Activated CD8-positive, alpha-beta memory T cell treated with anti-CD3 and anti-CD28 coated beads for 24 hours (primary cell): ENCODE data around the gene TNFRSF9.

ENCODE experiments used
- DNase-seq: peaks from one replicate; pipeline ENCODE4 v3.0.0-alpha.2; 2020

The TNFRSF9 gene

GRCh38 chr1:7869136-7869920 is 71.3 kb downstream of the TNFRSF9 start:
- DNase-seq: no peak

DNA sequence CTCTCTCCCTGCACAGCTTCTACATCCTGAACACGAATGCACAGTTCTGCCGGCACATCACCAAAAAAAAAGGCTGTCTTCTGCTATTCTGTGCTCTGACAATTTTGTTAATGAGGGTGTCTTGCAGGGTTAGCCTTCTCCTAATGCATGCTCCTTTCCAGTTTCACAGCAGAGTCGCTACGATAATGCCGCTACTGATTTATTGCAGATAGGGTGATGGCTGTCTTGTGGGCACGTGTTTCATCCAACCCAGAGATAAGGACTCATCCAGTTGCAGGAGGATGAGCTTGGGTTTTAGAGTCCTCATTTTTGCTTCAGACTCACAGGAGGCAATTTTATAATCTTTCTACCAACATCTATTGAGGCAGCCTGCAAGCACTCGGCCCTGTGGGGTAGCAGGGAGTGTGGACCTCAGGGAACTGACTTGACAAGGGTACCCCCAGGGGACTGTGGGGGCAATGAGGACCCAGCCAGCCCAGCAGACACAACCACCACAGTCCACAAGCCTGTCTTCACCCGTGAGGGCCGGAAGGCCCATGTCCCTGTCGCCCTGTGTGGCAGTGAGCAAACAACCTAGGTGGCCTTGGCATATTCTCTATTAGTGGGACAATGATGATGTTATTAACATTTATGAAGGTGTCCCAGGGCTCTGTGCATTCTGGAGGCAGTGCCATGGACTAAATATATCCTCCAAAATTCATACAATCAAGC is 72.4 kb downstream of the TNFRSF9 start:
- DNase-seq: no peak

GRCh38 chr1:7865978-7866377 is 74.7 kb downstream of the TNFRSF9 start:
- DNase-seq: no peak
